Skin epidermis (tissue), 12 donors: ENCODE results near the gene WASHC1.
"Not testable (repeated sequence)": the region's sequence is repeated elsewhere in the genome, so short reads cannot be mapped to it uniquely, and the experiment has no call there.

Experiments used
- H3K27ac ChIP-seq, 21 experiments: fragments of 200-600 bp; sonication (generic) in 11 of 21; one replicate each; pipeline ENCODE4 v1.5.0; 2020; ENCODE audit warnings: mild to moderate bottlenecking in 3 of 21, inconsistent platforms in 2 of 21, moderate library complexity in 2 of 21
- H3K4me3 ChIP-seq, 7 experiments: fragments of 200-600 bp; sonication (generic) in 2 of 7; one replicate each; pipeline ENCODE4 v1.5.0; 2020; ENCODE audit warnings: inconsistent platforms in 2 of 7, mild to moderate bottlenecking in 2 of 7, moderate library complexity in 1 of 7

WASHC1 gene

GRCh38 chr9:21621-22020 lies 7.6 kb downstream of the WASHC1 start:
- H3K27ac ChIP-seq, H3K4me3 ChIP-seq: not testable (repeated sequence)

GRCh38 chr9:16875-17274 lies 12.4 kb downstream of the WASHC1 start:
- H3K27ac ChIP-seq, H3K4me3 ChIP-seq: not testable (repeated sequence)

- not testable (repeated sequence) for H3K27ac ChIP-seq, H3K4me3 ChIP-seq
These were observed 15.0 kb downstream of the WASHC1 start for GRCh38 chr9:14129-14809.

GRCh38 chr9:11206-11605 lies 18.1 kb downstream of the WASHC1 start:
- not testable (repeated sequence) for H3K4me3 ChIP-seq, H3K27ac ChIP-seq

GRCh38 chr9:10653-11053 lies 18.6 kb downstream of the WASHC1 start:
- peak overlapping the region in 1 of 7 experiments; percentile 19 for H3K4me3 ChIP-seq
- not testable (repeated sequence) for H3K27ac ChIP-seq

- H3K27ac ChIP-seq, result not testable (repeated sequence)
These were observed 19.0 kb downstream of the WASHC1 start for GRCh38 chr9:10207-10606.

More at GRCh38 chr9:10207-10606, 19.0 kb downstream of the WASHC1 start:
- H3K4me3 ChIP-seq, result peak overlapping the region in 1 of 7 experiments; percentile 19
